SK-N-SH (cell line): Measurements from ENCODE around the gene KLHL28. TPM values are rescaled to one million over a fixed set of nuclear protein-coding genes. Genes with fewer than 3 reads are reported as not detected.

Experiments used
- CTCF ChIA-PET: fragments of 300-600, 350-600 bp; formaldehyde crosslinking; extraction: SDS; loops from one replicate; lab custom pipeline; 2021; lab: Yijun Ruan, JAX
- POLR2A ChIA-PET: fragments of 350-600 bp; sonication (Branson Sonifier 250); formaldehyde crosslinking; extraction: SDS; loops from one replicate; lab custom pipeline; 2020; ENCODE audit warnings: antibody characterized with exemption, inconsistent platforms; lab: Yijun Ruan, JAX
- DNase-seq: peaks from one replicate; pipeline ENCODE4 v3.0.0; 2012
- H2AFZ ChIP-seq: fragments of 200-600 bp; sonication (generic); 2 replicates; pipeline ENCODE4 v1.8.1; 2016; ENCODE audit warnings: antibody characterized with exemption, mild to moderate bottlenecking, low read depth
- H3F3A ChIP-seq: fragments of 200-600 bp; sonication (generic); replicated peaks from 2 replicates; pipeline ENCODE3; 2016; ENCODE audit warnings: antibody characterized with exemption, mild to moderate bottlenecking; ENCODE audit not compliant: insufficient read depth
- H3K27ac ChIP-seq, 2 experiments: fragments of 200-500 bp in 1 of 2; fragments of 200-600 bp in 1 of 2; sonication (Bioruptor generic) in 1 of 2; sonication (generic), shearing (Covaris generic) in 1 of 2; 2 replicates each; pipeline versions ENCODE4 v1.5.1 to v1.6.1; 2014 to 2016; ENCODE audit warnings: low read depth in 2 of 2, inconsistent platforms in 1 of 2, low read length in 1 of 2, mild to moderate bottlenecking in 1 of 2, mixed read lengths in 1 of 2
- H3K27me3 ChIP-seq: fragments of 200-600 bp; sonication (generic), shearing (Covaris generic); 2 replicates; pipeline ENCODE4 v1.6.1; 2016; ENCODE audit warnings: mixed run types; ENCODE audit not compliant: insufficient read depth
- H3K36me3 ChIP-seq, 2 experiments: fragments of 200-500 bp in 1 of 2; fragments of 200-600 bp in 1 of 2; sonication (Bioruptor generic) in 1 of 2; sonication (generic) in 1 of 2; replicated peaks in 1 of 2; 2 replicates each; pipeline versions ENCODE3 to v1.5.1; 2014 to 2016; ENCODE audit warnings: low read length in 1 of 2, mild to moderate bottlenecking in 1 of 2; ENCODE audit not compliant: insufficient read depth in 2 of 2, control insufficient read depth in 1 of 2
- H3K4me1 ChIP-seq, 2 experiments: fragments of 200-500 bp in 1 of 2; fragments of 200-600 bp in 1 of 2; sonication (Bioruptor generic) in 1 of 2; sonication (generic), shearing (Covaris generic) in 1 of 2; 2 replicates each; pipeline versions ENCODE4 v1.5.1 to v1.6.1; 2014 to 2016; ENCODE audit warnings: low read depth in 1 of 2, low read length in 1 of 2, mixed run types in 1 of 2; ENCODE audit not compliant: insufficient read depth in 2 of 2, control insufficient read depth in 1 of 2
- H3K4me2 ChIP-seq: fragments of 200-600 bp; sonication (generic), shearing (Covaris generic); 2 replicates; pipeline ENCODE4 v1.6.1; 2017; ENCODE audit warnings: mixed run types
- H3K4me3 ChIP-seq, 2 experiments: fragments of 200-500 bp in 1 of 2; fragments of 200-600 bp in 1 of 2; sonication (Bioruptor generic) in 1 of 2; sonication (generic), shearing (Covaris generic) in 1 of 2; 2 replicates each; pipeline versions ENCODE4 v1.5.1 to v1.8.1; 2014 to 2016; ENCODE audit warnings: low read depth in 2 of 2, inconsistent platforms in 1 of 2, low read length in 1 of 2, mild to moderate bottlenecking in 1 of 2, mixed read lengths in 1 of 2, moderate library complexity in 1 of 2
- H3K79me2 ChIP-seq: fragments of 200-600 bp; sonication (generic); 2 replicates; pipeline ENCODE4 v1.8.1; 2017; ENCODE audit warnings: mild to moderate bottlenecking; ENCODE audit not compliant: insufficient read depth
- H3K9ac ChIP-seq: fragments of 200-600 bp; sonication (generic); 2 replicates; pipeline ENCODE4 v1.6.1; 2017; ENCODE audit warnings: mixed run types
- H3K9me2 ChIP-seq: fragments of 200-600 bp; sonication (generic); 2 replicates; pipeline ENCODE4 v1.6.1; 2017; ENCODE audit warnings: mixed run types
- H3K9me3 ChIP-seq: fragments of 200-600 bp; sonication (generic); 2 replicates; pipeline ENCODE4 v1.6.1; 2017; ENCODE audit warnings: mixed run types, mild to moderate bottlenecking, moderate library complexity
- H4K20me1 ChIP-seq: fragments of 200-600 bp; sonication (generic); 2 replicates; pipeline ENCODE4 v1.6.1; 2017; ENCODE audit warnings: mild to moderate bottlenecking, mixed run types; ENCODE audit not compliant: insufficient read depth
- CHD2 ChIP-seq: fragments of 150-350 bp; IDR thresholded peaks from 2 replicates; pipeline ENCODE4 v1.6.1; 2018; ENCODE audit warnings: low read length; ENCODE audit not compliant: partially characterized antibody
- CTCF ChIP-seq: fragments of 200-600 bp; sonication (generic); IDR thresholded peaks from 2 replicates; pipeline ENCODE4 v1.6.1; 2017; ENCODE audit warnings: antibody characterized with exemption, mild to moderate bottlenecking, moderate library complexity
- ELF1 ChIP-seq: IDR thresholded peaks from 2 replicates; pipeline ENCODE4 v1.4.0; 2012
- FOSL2 ChIP-seq: IDR thresholded peaks from 2 replicates; pipeline ENCODE4 v1.4.0; 2012; ENCODE audit warnings: low read depth, mild to moderate bottlenecking, moderate library complexity, borderline replicate concordance
- FOXJ3 ChIP-seq: sonication (generic); formaldehyde crosslinking; IDR thresholded peaks from 2 replicates; pipeline ENCODE4 v1.5.1; 2020; ENCODE audit warnings: mild to moderate bottlenecking, missing genetic modification reagents
- GABPA ChIP-seq: IDR thresholded peaks from 2 replicates; pipeline ENCODE4 v1.4.0; 2012; ENCODE audit warnings: low read depth, mild to moderate bottlenecking
- GATA2 ChIP-seq: sonication (generic); formaldehyde crosslinking; IDR thresholded peaks from 2 replicates; pipeline ENCODE4 v1.5.0; 2020; ENCODE audit warnings: mild to moderate bottlenecking, missing genetic modification reagents
- IRF3 ChIP-seq: fragments of 150-350 bp; IDR thresholded peaks from 2 replicates; pipeline ENCODE4 v1.6.1; 2016; ENCODE audit warnings: mild to moderate bottlenecking, low read depth, low read length
- JUND ChIP-seq: IDR thresholded peaks from 2 replicates; pipeline ENCODE4 v1.4.0; 2012
- MAX ChIP-seq: IDR thresholded peaks from 2 replicates; pipeline ENCODE4 v1.4.0; 2012; ENCODE audit warnings: low read depth
- MEF2A ChIP-seq: IDR thresholded peaks from 2 replicates; pipeline ENCODE4 v1.4.0; 2012; ENCODE audit warnings: low read depth, borderline replicate concordance
- MXI1 ChIP-seq: IDR thresholded peaks from 2 replicates; pipeline ENCODE4 v1.6.1; 2012; ENCODE audit warnings: mild to moderate bottlenecking, low read depth, low read length, improper control_type of control experiment
- POLR2AphosphoS5 ChIP-seq: IDR thresholded peaks from 2 replicates; pipeline ENCODE4 v1.6.1; 2012; ENCODE audit warnings: low read depth, low read length
- RAD21 ChIP-seq: IDR thresholded peaks from 2 replicates; pipeline ENCODE4 v1.6.1; 2012; ENCODE audit warnings: mild to moderate bottlenecking, low read length
- RFX5 ChIP-seq: IDR thresholded peaks from 2 replicates; pipeline ENCODE4 v1.6.1; 2012; ENCODE audit warnings: mild to moderate bottlenecking, improper control_type of control experiment, low read length
- SIN3A ChIP-seq: IDR thresholded peaks from 2 replicates; pipeline ENCODE4 v1.6.1; 2012; ENCODE audit warnings: low read depth, mild to moderate bottlenecking, low read length, moderate library complexity, borderline replicate concordance
- SMC3 ChIP-seq: IDR thresholded peaks from 2 replicates; pipeline ENCODE4 v1.6.1; 2012; ENCODE audit warnings: low read depth, low read length, improper control_type of control experiment
- TEAD4 ChIP-seq: IDR thresholded peaks from 2 replicates; pipeline ENCODE4 v1.4.0; 2012; ENCODE audit warnings: mild to moderate bottlenecking, borderline replicate concordance; ENCODE audit not compliant: insufficient read depth
- USF1 ChIP-seq: IDR thresholded peaks from 2 replicates; pipeline ENCODE4 v1.4.0; 2012; ENCODE audit warnings: low read depth, borderline replicate concordance
- USF2 ChIP-seq: fragments of 150-350 bp; IDR thresholded peaks from 2 replicates; pipeline ENCODE4 v1.6.1; 2017; ENCODE audit warnings: antibody characterized with exemption, low read length, low read depth, borderline replicate concordance
- YY1 ChIP-seq: IDR thresholded peaks from 2 replicates; pipeline ENCODE4 v1.4.0; 2012; ENCODE audit warnings: low read depth, mild to moderate bottlenecking
- WGBS: methylation state at CpG from one replicate; pipeline ENCODE4 v1.1.6; 2017; ENCODE audit warnings: low lambda C conversion rate; 5-methylcytosine and 5-hydroxymethylcytosine counted together
- polyA plus RNA-seq, 3 experiments: library from polyadenylated mRNA; depleted of rRNA; stranded (reverse); fragments of >200 nt; gene quantifications; 2 replicates each; pipeline ENCODE4 v1.2.3, GENCODE V29; 2012

Gene KLHL28
- polyA plus RNA-seq, 1 of the 3 experiments (the other 2 are of a cell fraction), result 0.72 TPM

- no peaks in the 10 kb centered on the region for H3K4me1 ChIP-seq
- WGBS, result 85% methylated on average over 3 of the region's 3 CpGs
- no peak for DNase-seq
- H3F3A ChIP-seq, result no peaks in the 10 kb centered on the region
- H3K4me2 ChIP-seq, result no peak overlapping the region
- H2AFZ ChIP-seq, result no peak overlapping the region
- no peak overlapping the region for H3K9ac ChIP-seq
- ChIA-PET CTCF (no interaction called here), POLR2A (no interaction called here)
- TF ChIP-seq JUND (no peak), CTCF (no peak), FOSL2 (no peak), POLR2AphosphoS5 (no peak), ELF1 (no peak), GATA2 (CRISPR knock-in tag) (no peak), RAD21 (no peak), TEAD4 (no peak), MEF2A (no peak), SMC3 (no peak), MXI1 (no peak), GABPA (no peak), USF1 (no peak), CHD2 (no peak), RFX5 (no peak), IRF3 (no peak)
- H3K27me3 ChIP-seq, result no peaks in the 10 kb centered on the region
- no peaks in the 10 kb centered on the region for H3K9me3 ChIP-seq
- H3K9me2 ChIP-seq, result no peaks in the 10 kb centered on the region
- H3K27ac ChIP-seq, result no peak overlapping the region
- H3K4me3 ChIP-seq, result no peak overlapping the region
- H3K36me3 ChIP-seq, result no peaks in the 10 kb centered on the region
- no peaks in the 10 kb centered on the region for H3K79me2 ChIP-seq
- H4K20me1 ChIP-seq, result no peaks in the 10 kb centered on the region
Measured at GRCh38 chr14:44995196-44995595, 33.4 kb upstream of the KLHL28 start.

GRCh38 chr14:44990533-44990932 is 28.8 kb upstream of the KLHL28 start:
- CTCF ChIA-PET, result no interaction called here
- 86% methylated on average over 2 of the region's 2 CpGs for WGBS
- TF ChIP-seq IRF3 (no peak), SIN3A (no peak), USF2 (no peak), CTCF (no peak), YY1 (no peak), MAX (no peak), RFX5 (no peak), FOXJ3 (CRISPR knock-in tag) (no peak), CHD2 (no peak)

More at GRCh38 chr14:44990533-44990932, 28.8 kb upstream of the KLHL28 start:
- Histone ChIP-seq H3K27ac (no peak overlapping the region), H3K79me2 (no peaks in the 10 kb centered on the region), H2AFZ (no peak overlapping the region), H4K20me1 (no peaks in the 10 kb centered on the region), H3K9me3 (no peaks in the 10 kb centered on the region), H3K4me2 (no peak overlapping the region), H3F3A (no peaks in the 10 kb centered on the region), H3K9me2 (no peaks in the 10 kb centered on the region), H3K9ac (no peak overlapping the region), H3K27me3 (no peaks in the 10 kb centered on the region), H3K4me1 (no peaks in the 10 kb centered on the region), H3K4me3 (no peak overlapping the region), H3K36me3 (no peaks in the 10 kb centered on the region)
- POLR2A ChIA-PET, result no interaction called here
- DNase-seq, result no peak
